DND-41 (cell line): ENCODE measurements around the gene WDR77.

ENCODE experiments used
- ATAC-seq: fragments of 200-7000 bp; cut with Tn5 transposase; 3 replicates; pipeline ENCODE4 v1.9.1; 2021; ENCODE audit warnings: low read depth; ENCODE audit not compliant: insufficient read depth
- DNase-seq: peaks from one replicate; pipeline ENCODE4 v3.0.0-alpha.2; 2020
- H2AFZ ChIP-seq: 2 replicates; pipeline ENCODE4 v1.6.0; 2012; ENCODE audit warnings: low read depth, low read length
- H3K27ac ChIP-seq: 2 replicates; pipeline ENCODE4 v1.5.1; 2012; ENCODE audit warnings: low read length, inconsistent platforms
- H3K27me3 ChIP-seq: fragments of 200-600 bp; sonication (generic); 2 replicates; pipeline ENCODE4 v1.6.0; 2012; ENCODE audit warnings: low read length, mild to moderate bottlenecking, inconsistent platforms; ENCODE audit not compliant: insufficient read depth, poor library complexity
- H3K36me3 ChIP-seq: 2 replicates; pipeline ENCODE4 v1.5.1; 2012; ENCODE audit warnings: low read length, inconsistent platforms; ENCODE audit not compliant: insufficient read depth
- H3K4me1 ChIP-seq: 2 replicates; pipeline ENCODE4 v1.5.1; 2012; ENCODE audit warnings: mild to moderate bottlenecking, low read length; ENCODE audit not compliant: insufficient read depth
- H3K4me2 ChIP-seq: 2 replicates; pipeline ENCODE4 v1.6.0; 2012; ENCODE audit warnings: mild to moderate bottlenecking, moderate library complexity, low read length, inconsistent platforms; ENCODE audit not compliant: insufficient read depth
- H3K4me3 ChIP-seq, 2 experiments: fragments of 200-600 bp in 1 of 2; shearing (Covaris generic) in 1 of 2; 2 replicates each; pipeline ENCODE4 v1.5.1; 2012 to 2016; ENCODE audit warnings: inconsistent platforms in 2 of 2, low read length in 2 of 2, mild to moderate bottlenecking in 2 of 2, low read depth in 1 of 2, moderate library complexity in 1 of 2
- H3K79me2 ChIP-seq: 2 replicates; pipeline ENCODE4 v1.6.0; 2012; ENCODE audit warnings: low read length, inconsistent platforms; ENCODE audit not compliant: insufficient read depth
- H3K9ac ChIP-seq: 2 replicates; pipeline ENCODE4 v1.6.0; 2012; ENCODE audit warnings: low read depth, mild to moderate bottlenecking, inconsistent platforms, low read length, moderate library complexity
- H3K9me3 ChIP-seq: 2 replicates; pipeline ENCODE4 v1.5.1; 2012; ENCODE audit warnings: low read length, moderate library complexity, mild to moderate bottlenecking, inconsistent platforms; ENCODE audit not compliant: insufficient read depth, severe bottlenecking
- H4K20me1 ChIP-seq: 2 replicates; pipeline ENCODE4 v1.6.0; 2012; ENCODE audit warnings: low read length; ENCODE audit not compliant: insufficient read depth
- EZH2 ChIP-seq: IDR thresholded peaks from 3 replicates; pipeline ENCODE4 v1.6.1; 2012; ENCODE audit warnings: borderline replicate concordance, low read depth, mild to moderate bottlenecking, moderate library complexity, low read length, inconsistent platforms; ENCODE audit not compliant: severe bottlenecking
- TF ChIP-seq, protein P1 (sequence below): IDR thresholded peaks from 2 replicates; pipeline ENCODE4 v1.5.1; 2012; ENCODE audit warnings: borderline replicate concordance, low read length, moderate library complexity, mild to moderate bottlenecking; ENCODE audit not compliant: poor library complexity, severe bottlenecking; ENCODE audit errors: extremely low read depth

The WDR77 gene

GRCh38 chr1:111463029-111463683, 14.1 kb upstream of the WDR77 start:
- no peak for TF ChIP-seq EZH2
- TF ChIP-seq, protein P1, sequence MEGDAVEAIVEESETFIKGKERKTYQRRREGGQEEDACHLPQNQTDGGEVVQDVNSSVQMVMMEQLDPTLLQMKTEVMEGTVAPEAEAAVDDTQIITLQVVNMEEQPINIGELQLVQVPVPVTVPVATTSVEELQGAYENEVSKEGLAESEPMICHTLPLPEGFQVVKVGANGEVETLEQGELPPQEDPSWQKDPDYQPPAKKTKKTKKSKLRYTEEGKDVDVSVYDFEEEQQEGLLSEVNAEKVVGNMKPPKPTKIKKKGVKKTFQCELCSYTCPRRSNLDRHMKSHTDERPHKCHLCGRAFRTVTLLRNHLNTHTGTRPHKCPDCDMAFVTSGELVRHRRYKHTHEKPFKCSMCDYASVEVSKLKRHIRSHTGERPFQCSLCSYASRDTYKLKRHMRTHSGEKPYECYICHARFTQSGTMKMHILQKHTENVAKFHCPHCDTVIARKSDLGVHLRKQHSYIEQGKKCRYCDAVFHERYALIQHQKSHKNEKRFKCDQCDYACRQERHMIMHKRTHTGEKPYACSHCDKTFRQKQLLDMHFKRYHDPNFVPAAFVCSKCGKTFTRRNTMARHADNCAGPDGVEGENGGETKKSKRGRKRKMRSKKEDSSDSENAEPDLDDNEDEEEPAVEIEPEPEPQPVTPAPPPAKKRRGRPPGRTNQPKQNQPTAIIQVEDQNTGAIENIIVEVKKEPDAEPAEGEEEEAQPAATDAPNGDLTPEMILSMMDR: no peak
- H3K27me3 ChIP-seq: no peaks in the 10 kb centered on the region

GRCh38 chr1:111462370-111463028, 13.4 kb upstream of the WDR77 start:
- TF ChIP-seq EZH2: no peak
- TF ChIP-seq, protein P1: no peak
- Histone ChIP-seq H3K36me3 (peaks cover 63% of the 10 kb centered on the region), H3K27me3 (no peaks in the 10 kb centered on the region), H4K20me1 (no peaks in the 10 kb centered on the region), H3K4me2 (no peak overlapping the region), H2AFZ (no peak overlapping the region), H3K27ac (no peak overlapping the region), H3K79me2 (no peaks in the 10 kb centered on the region), H3K4me3 (no peak overlapping the region), H3K9me3 (no peaks in the 10 kb centered on the region), H3K4me1 (no peaks in the 10 kb centered on the region), H3K9ac (no peak overlapping the region)
- no peak for DNase-seq
- no peak for ATAC-seq

More at GRCh38 chr1:111463029-111463683, 14.1 kb upstream of the WDR77 start:
- no peak overlapping the region for H3K9ac ChIP-seq
- H3K79me2 ChIP-seq: no peaks in the 10 kb centered on the region
- no peaks in the 10 kb centered on the region for H3K4me1 ChIP-seq
- no peak for DNase-seq
- no peak overlapping the region for H3K27ac ChIP-seq
- H3K9me3 ChIP-seq: no peaks in the 10 kb centered on the region
- H3K4me2 ChIP-seq: no peak overlapping the region
- H4K20me1 ChIP-seq: no peaks in the 10 kb centered on the region
- H3K36me3 ChIP-seq: peaks cover 62% of the 10 kb centered on the region
- no peak for ATAC-seq
- no peak overlapping the region for H3K4me3 ChIP-seq
- no peak overlapping the region for H2AFZ ChIP-seq

- ATAC-seq: no peak
- Histone ChIP-seq H3K27me3 (no peaks in the 10 kb centered on the region), H3K4me2 (no peak overlapping the region), H3K9ac (no peak overlapping the region), H3K27ac (no peak overlapping the region), H2AFZ (no peak overlapping the region), H3K36me3 (peaks cover 66% of the 10 kb centered on the region), H3K9me3 (no peaks in the 10 kb centered on the region), H3K4me1 (no peaks in the 10 kb centered on the region), H3K79me2 (no peaks in the 10 kb centered on the region), H4K20me1 (no peaks in the 10 kb centered on the region), H3K4me3 (no peak overlapping the region)
- TF ChIP-seq EZH2: no peak
- TF ChIP-seq, protein P1: no peak
- DNase-seq: no peak
Observed at GRCh38 chr1:111461765-111462164, 12.7 kb upstream of the WDR77 start.
